IPS-20b (cell line): Measurements from ENCODE around the gene PLP2.
A peak's percentile ranks its signal among the peaks of the same experiment; 100 is the strongest.

Source experiments
- H3K27ac ChIP-seq: one replicate; pipeline ENCODE4 v1.5.1; 2013; ENCODE audit warnings: low read length
- H3K27me3 ChIP-seq: 2 replicates; pipeline ENCODE4 v1.6.1; 2013; ENCODE audit warnings: mild to moderate bottlenecking, low read length, inconsistent platforms; ENCODE audit not compliant: insufficient read depth
- H3K36me3 ChIP-seq: 2 replicates; pipeline ENCODE4 v1.6.1; 2013; ENCODE audit warnings: low read depth, mild to moderate bottlenecking, inconsistent platforms, low read length, moderate library complexity; ENCODE audit not compliant: insufficient read depth
- H3K4me1 ChIP-seq: 2 replicates; pipeline ENCODE4 v1.6.1; 2013; ENCODE audit warnings: mild to moderate bottlenecking, control low read depth, inconsistent platforms, low read length, moderate library complexity; ENCODE audit not compliant: insufficient read depth
- H3K4me3 ChIP-seq: 2 replicates; pipeline ENCODE4 v1.5.1; 2013; ENCODE audit warnings: mild to moderate bottlenecking, low read length, inconsistent platforms
- H3K9ac ChIP-seq: 2 replicates; pipeline ENCODE4 v1.6.1; 2013; ENCODE audit warnings: low read depth, mild to moderate bottlenecking, inconsistent platforms, low read length, moderate library complexity
- H3K9me3 ChIP-seq: 2 replicates; pipeline ENCODE4 v1.6.1; 2013; ENCODE audit warnings: mild to moderate bottlenecking, low read depth, low read length, inconsistent platforms; ENCODE audit not compliant: insufficient read depth

Gene PLP2

GRCh38 chrX:49189606-49190005, 17.9 kb downstream of the PLP2 start:
- Histone ChIP-seq H3K27me3 (no peaks in the 10 kb centered on the region), H3K36me3 (no peaks in the 10 kb centered on the region), H3K9ac (no peak overlapping the region), H3K4me3 (no peak overlapping the region), H3K9me3 (no peaks in the 10 kb centered on the region), H3K4me1 (no peaks in the 10 kb centered on the region; the same call in 1 of the 2 replicates), H3K27ac (no peak overlapping the region)

DNA sequence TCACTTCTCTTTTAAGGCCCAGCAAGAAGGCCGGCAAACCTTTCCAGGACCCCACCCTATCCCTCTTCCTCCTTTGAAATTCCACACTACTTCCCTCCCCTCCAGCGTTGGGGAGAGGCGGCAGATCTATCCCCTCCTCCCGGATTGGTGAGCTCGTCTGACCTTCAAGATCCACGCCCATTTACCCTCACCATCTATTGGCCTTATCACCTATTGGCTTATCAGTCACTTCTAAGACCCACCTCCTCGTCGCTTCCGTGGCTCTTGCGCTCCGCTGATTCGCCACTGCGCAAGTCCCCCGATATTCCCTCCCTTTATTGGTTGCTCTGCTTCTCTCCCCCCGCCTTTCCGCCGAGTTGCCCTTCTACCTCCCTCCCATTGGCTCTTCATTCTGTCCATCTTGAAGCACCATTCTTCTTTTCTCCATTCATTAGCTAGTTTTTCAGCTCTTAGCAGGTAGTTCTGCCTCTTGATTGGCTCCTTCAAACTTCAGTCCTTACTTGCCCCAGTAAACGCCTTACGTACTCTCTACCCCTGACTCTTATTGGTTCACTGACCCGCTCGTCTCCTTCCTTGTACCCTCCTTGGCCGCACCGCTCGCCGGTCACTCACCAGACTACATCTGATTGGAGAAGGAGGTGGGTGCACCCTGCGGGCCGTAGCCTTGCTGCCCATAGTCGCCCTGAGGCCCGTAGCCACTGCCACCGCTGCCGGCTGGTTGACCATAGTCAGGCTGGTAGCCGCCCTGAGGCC, 19.3 kb downstream of the PLP2 start:
- H3K9me3 ChIP-seq, result no peaks in the 10 kb centered on the region
- H3K4me1 ChIP-seq, result no peaks in the 10 kb centered on the region; the same call in 1 of the 2 replicates
- H3K27ac ChIP-seq, result no peak overlapping the region
- H3K9ac ChIP-seq, result peak overlapping the region; percentile 80; the same call in 1 of the 2 replicates
- H3K36me3 ChIP-seq, result no peaks in the 10 kb centered on the region
- H3K4me3 ChIP-seq, result peak overlapping the region; percentile 84
- no peaks in the 10 kb centered on the region for H3K27me3 ChIP-seq

GRCh38 chrX:49191574-49192011, 19.9 kb downstream of the PLP2 start:
- no peaks in the 10 kb centered on the region; the same call in 1 of the 2 replicates for H3K4me1 ChIP-seq
- peak overlapping the region; percentile 84 for H3K4me3 ChIP-seq
- H3K36me3 ChIP-seq, result no peaks in the 10 kb centered on the region
- no peak overlapping the region for H3K27ac ChIP-seq
- H3K27me3 ChIP-seq, result no peaks in the 10 kb centered on the region
- H3K9ac ChIP-seq, result peak overlapping the region; percentile 80
- no peaks in the 10 kb centered on the region for H3K9me3 ChIP-seq

DNA sequence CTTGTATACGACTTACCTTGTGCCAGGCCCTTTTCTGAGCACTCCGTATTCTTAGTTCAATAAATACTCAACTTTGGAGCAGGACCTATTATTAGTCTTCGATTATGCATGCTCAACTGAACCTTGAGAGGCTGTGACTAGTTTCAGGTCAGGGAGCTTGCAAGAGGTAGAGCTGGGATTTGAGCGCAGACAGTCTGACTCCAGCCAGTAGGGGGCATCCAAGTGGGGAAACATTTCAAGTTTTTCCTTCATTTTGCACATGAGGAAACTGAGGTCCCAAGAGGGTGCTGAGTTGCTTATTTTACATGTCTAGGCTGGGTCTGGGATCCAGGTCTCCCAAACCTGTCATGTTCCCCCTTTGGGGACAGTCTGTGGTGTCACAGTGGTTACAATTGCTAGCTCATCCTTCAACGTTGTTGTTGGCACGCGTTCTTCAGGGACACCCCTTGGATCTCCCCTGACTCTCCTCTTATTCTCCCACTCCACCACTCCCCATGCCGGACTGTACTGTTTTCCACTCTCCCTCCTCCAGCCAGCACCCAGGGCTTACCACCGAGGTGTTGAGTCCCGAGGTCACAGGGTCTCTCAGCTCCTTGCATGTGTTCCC, 21.1 kb downstream of the PLP2 start:
- H3K27ac ChIP-seq, result no peak overlapping the region
- no peak overlapping the region for H3K4me3 ChIP-seq
- no peaks in the 10 kb centered on the region for H3K27me3 ChIP-seq
- no peak overlapping the region for H3K9ac ChIP-seq
- no peaks in the 10 kb centered on the region for H3K9me3 ChIP-seq
- H3K4me1 ChIP-seq, result no peaks in the 10 kb centered on the region
- no peaks in the 10 kb centered on the region for H3K36me3 ChIP-seq

GRCh38 chrX:49193542-49193964, 21.9 kb downstream of the PLP2 start:
- Histone ChIP-seq H3K9ac (no peak overlapping the region), H3K27ac (no peak overlapping the region), H3K4me1 (no peaks in the 10 kb centered on the region), H3K4me3 (no peak overlapping the region), H3K9me3 (no peaks in the 10 kb centered on the region), H3K27me3 (peaks cover 6% of the 10 kb centered on the region; the same call in 1 of the 2 replicates), H3K36me3 (no peaks in the 10 kb centered on the region)

DNA sequence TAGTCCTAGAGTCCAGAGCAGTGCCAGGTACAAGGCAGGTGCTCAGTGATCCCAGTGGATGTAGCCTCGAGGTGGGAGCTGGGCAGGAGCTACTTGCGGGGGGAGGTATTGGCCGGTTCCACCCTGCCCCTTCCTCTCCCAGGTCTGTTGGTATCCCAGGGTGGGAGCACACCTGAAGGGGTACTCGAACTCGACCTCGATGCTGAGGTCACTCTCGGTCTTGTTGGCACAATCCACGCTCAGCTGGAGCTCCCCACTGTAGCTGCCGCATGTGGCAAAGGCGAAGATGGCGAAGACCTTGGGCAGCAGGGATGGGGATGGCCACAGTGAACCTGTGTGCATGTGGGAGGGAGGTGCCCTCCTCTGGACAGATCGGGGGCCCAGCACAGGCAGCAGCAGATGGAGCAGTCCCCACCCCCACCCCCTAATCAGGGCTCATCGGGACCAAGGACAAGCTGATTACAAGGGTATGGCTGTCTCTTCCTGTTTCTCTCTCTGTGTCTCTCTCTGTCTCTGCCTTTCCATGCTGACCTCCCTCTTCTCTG, 25.9 kb downstream of the PLP2 start:
- H3K27me3 ChIP-seq, result peaks cover 16% of the 10 kb centered on the region
- H3K9me3 ChIP-seq, result no peaks in the 10 kb centered on the region
- no peak overlapping the region for H3K27ac ChIP-seq
- no peaks in the 10 kb centered on the region for H3K36me3 ChIP-seq
- no peak overlapping the region for H3K9ac ChIP-seq
- H3K4me1 ChIP-seq, result no peaks in the 10 kb centered on the region; the same call in 1 of the 2 replicates
- no peak overlapping the region for H3K4me3 ChIP-seq

DNA sequence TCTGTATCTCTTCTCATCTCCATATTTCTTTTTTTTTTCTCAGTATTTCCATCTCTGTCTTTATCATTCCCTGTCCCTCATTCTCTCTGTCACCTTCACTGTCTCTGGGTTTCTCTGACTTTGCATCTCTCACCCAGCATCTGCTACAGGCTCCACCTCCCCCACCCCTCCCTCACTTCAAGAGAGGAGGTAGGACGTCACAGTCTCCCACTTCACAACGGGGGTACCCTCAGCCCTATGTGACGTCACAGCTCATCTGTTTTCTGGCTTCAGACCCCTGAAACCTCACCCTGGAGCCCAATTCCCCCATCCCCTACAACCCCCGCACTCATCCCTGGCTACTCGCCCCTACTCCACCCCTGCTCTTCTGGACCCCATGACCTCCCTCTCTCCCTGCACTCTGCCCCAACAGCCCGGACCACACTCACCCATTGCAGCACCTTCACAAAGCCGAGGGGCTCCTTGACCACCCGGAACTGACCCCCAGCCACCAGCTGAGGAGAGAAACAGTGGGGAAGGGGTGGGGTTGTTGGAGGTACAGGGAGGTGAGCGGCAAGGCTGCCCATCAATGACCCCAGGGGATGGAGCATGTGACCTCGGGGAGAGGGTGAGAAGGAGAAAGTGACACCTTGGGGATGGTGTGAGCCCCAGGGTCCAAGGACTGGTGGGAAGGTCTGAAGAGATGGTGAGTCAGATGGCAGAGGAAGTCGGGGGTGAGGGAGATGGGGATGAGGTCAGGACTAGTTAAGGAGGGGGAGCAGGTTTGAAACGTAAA, 27.0 kb downstream of the PLP2 start:
- Histone ChIP-seq H3K4me3 (peak overlapping the region; percentile 62; the same call in 1 of the 2 replicates), H3K9me3 (no peaks in the 10 kb centered on the region), H3K27ac (no peak overlapping the region), H3K4me1 (no peaks in the 10 kb centered on the region; the same call in 1 of the 2 replicates), H3K27me3 (peaks cover 16% of the 10 kb centered on the region), H3K9ac (no peak overlapping the region), H3K36me3 (no peaks in the 10 kb centered on the region)

DNA sequence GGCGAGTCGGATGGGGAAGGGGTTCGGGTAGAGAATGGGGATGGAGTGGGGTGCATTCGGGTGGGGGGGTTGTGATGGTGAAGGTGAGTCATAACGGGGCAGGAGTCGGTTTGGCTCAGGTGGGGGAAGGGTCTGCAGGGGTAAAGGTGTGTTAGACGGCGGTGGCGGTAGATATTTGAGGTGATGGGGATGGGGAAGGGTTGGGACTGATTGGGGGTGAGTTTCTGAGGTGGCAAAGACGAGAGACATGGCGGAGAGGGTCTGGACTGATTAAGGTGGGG, 27.6 kb downstream of the PLP2 start:
- H3K4me3 ChIP-seq, result peak overlapping the region; percentile 62; the same call in 1 of the 2 replicates

GRCh38 chrX:49199906-49200771, 28.4 kb downstream of the PLP2 start, which contains the start of gene SYP:
TSS of gene SYP (minus strand) at chrX:49200193. CDS start at chrX:49200186, 7 bp downstream.
- Histone ChIP-seq H3K4me1 (no peaks in the 10 kb centered on the region; the same call in 1 of the 2 replicates), H3K36me3 (no peaks in the 10 kb centered on the region), H3K9me3 (no peaks in the 10 kb centered on the region), H3K27ac (no peak within 1 kb of the TSS), H3K27me3 (peaks cover 16% of the 10 kb centered on the region), H3K4me3 (peak within 1 kb of the TSS; percentile 62; the same call in 1 of the 2 replicates), H3K9ac (peak within 1 kb of the TSS; percentile 65)

More for the DNA sequence above, 27.6 kb downstream of the PLP2 start:
- H3K27me3 ChIP-seq, result peaks cover 16% of the 10 kb centered on the region
- no peaks in the 10 kb centered on the region for H3K9me3 ChIP-seq
- H3K27ac ChIP-seq, result no peak overlapping the region
- H3K4me1 ChIP-seq, result no peaks in the 10 kb centered on the region; the same call in 1 of the 2 replicates
- no peaks in the 10 kb centered on the region for H3K36me3 ChIP-seq
- no peak overlapping the region for H3K9ac ChIP-seq

DNA sequence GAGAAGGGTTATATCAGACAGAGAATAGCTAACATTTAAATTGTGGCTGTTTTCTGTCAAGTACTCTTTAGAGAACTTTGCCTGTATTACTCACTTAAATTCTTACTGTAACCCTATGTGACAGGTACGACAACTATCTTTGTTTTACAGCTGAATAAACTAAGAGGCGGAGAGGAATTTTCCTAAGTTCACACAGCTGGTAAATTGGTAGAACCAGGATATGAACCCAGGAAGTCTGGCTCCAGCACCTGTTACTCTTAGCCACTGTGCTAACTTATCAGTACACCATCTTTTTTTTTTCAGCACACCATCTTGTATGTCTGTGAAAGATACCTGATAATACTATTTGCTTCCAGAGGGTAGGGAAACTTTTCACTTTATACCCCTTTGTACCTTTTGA, 30.3 kb downstream of the PLP2 start:
- H3K36me3 ChIP-seq, result no peaks in the 10 kb centered on the region
- no peaks in the 10 kb centered on the region; the same call in 1 of the 2 replicates for H3K4me1 ChIP-seq
- H3K9ac ChIP-seq, result no peak overlapping the region
- H3K27ac ChIP-seq, result no peak overlapping the region
- H3K27me3 ChIP-seq, result peaks cover 16% of the 10 kb centered on the region
- no peak overlapping the region for H3K4me3 ChIP-seq
- H3K9me3 ChIP-seq, result no peaks in the 10 kb centered on the region
